ENCODE measurements around the gene GSDME.

The GSDME gene

DNA sequence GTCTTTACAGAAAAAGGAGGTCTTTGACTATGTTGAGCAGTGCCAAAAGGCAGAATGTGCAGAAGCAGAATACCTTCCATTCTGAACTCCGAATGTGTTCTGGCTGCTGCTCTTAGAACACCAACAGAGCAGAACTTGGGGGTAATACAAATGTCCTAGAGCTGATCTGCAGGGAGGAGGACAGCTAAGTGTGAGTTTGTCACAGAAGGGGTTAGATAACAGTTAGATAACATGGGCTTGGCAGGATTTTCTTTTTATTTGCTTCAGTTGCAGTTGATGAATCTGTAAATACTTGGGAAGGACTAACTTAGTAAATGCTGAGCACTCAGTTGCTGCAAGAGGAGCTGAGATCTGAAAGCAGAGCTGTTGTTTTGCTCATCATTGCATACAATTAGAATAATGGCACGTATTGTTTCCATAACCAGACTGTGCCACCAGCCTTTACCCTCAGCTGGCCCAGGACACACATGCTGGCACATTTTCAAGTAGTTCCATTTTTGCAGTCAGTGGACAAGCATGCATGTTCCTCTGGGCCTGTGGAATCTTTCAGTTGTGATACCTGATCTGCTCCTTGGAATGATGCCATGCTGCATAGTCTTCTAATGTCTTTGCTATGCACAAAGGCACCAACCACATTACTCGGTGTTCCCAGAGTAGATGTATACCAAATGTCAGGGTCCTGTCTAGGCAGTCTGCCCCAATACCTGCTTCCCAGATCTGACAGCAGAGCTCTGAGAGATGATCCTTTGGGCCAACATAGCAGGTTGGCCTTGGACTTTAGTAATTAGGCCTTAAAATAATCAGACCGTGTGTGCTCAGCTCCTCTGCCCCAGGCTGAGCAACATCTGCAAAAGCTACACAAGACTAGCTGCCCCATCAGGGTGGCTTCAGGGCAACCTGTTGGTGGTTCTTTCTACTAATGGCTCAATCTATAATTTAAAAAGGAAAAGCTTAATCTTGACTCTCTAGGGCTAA, 55.7 kb downstream of the GSDME start:
- DNase-seq = no peak

DNA sequence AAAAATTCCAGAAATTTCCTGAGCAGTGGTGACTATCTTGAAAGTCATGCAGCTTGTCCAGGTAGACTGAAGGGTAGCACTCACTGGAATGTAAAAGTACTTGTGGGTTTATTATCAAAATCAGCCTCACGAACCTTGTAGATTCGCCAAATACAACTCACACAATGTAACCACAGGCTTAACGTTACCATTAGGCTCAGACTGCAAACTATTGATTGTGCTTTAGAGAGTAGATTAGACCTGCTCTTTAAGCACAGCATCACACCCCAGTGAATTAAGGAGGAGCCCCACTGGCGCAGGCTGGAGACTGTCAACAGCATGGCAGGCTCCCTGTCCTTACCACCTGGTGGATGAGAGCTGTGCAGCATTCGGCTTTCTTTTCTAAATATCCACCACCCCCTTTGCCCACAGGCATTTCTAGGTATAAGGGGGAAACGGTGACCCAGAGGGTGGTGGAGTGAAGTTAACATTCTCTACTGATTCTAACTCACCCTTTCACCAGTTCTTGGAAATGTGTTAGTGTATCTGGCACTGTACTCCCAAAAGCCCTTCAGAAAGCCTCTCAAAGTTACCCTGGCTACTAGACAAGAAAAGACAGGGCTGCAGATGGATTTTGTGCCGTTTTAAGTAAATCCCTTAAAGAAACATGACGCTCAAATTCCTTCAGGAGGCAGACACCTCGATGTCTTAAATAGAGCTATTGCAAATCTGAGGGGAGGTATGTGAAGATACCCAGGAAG, 56.6 kb downstream of the GSDME start:
- DNase-seq = no peak

DNA sequence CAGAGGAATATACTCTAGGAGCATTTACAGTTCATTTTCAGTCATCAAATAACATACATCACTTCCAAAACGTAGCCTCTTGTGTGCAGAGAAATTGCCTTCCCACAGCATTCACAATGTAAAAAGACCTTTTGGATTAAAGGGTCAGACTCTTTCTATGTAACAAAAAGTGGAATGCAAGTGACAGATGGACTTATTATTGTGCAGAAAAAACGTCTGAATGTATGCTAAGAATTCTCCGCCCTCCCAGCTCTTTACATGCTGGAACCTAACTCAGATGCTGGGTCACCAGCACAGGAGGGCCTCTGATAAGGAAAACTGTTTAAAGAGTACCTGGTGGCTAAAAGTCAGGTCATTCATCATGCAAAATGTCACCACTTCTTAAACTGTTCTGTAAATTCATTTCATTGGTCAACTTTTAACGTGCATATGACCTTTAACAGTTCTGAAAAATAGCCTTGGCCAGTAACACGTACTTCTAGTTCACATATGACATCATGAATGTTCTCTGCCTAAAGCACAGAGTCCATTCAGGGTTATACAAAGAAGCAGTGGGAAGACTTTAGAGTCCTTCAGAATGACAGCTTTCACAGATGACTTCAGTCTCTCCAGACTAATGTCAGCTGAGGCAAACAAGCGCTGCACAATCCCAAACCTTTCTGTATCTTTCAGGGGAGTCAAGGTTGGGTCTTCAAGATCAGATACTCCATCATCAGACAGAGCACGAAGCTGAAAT, 58.6 kb downstream of the GSDME start:
- no peak for DNase-seq

DNA sequence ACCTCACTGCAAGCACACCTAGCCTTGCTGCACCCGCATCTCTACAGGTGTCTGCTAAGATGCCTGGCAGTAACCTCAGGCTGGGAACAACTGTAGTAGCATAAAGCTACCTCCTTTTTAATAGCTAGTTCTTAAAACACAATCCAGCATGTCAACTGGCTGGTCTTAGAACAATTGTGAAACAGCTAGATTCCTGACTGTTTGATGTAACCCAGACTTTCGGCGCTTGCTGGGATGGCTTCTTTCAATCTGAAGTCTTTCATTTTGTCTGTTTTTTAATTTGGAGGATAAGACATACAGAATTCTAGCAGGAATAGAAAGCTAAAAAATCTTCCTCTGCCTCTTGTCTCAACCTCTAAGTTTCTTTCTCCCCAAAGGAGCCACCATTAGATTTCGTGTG, 59.8 kb downstream of the GSDME start:
- no peak for DNase-seq

DNA sequence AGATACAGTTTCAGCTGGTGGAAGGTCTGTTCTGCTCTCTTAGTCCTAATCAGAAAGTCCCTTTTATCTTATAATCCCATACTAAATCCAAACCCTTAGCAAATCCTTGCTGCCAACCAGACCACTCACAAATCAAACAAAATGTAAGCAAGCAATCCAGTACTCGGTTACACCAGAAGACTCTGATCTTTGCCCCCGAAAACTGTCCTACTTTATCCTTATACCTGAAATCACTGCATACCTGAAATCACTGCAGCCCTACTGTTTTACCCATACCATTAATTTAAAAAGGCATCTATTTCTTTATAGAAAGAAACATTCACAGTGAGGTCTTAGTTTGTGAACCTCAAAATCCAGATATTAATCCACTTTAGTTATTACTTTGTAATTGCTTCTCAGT, 64.7 kb downstream of the GSDME start:
- no peak for DNase-seq

DNA sequence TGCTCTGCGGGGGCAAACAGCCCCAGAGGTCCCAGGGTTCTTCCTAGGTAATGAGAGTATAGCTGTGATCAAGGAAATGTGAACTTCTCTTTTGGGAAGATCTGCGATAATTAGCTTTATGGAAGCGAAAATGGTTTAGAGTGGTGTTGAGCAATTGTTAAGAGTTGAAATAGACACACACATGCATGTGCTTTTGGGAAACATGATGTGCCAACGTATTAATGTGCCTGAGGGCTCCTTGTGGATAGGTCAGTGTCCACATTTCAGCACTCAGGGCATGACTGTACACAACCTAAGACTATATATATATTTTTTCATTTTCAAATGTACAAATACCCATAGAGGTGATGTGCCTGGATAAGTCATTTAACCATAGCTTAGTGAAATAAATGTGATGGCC, 67.0 kb downstream of the GSDME start:
- no peak for DNase-seq

DNA sequence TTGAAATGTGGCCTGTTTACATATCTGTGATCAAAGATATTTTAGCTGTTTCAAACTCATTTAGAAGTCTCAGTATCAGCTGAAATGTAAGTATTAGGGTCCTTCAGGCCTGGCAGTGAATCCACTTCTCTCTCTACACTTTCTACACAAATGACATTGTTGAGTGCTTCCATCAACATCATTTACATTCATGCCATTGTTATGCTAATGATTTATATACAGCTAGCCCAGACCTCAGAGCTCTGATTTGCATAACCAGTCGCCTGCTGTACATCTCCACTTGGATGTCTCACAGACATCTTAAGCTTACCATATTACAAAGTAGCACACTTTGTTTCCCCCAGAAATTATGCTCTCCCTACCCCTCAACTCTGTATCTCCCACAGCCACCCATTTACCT, 71.6 kb downstream of the GSDME start:
- no peak for DNase-seq

DNA sequence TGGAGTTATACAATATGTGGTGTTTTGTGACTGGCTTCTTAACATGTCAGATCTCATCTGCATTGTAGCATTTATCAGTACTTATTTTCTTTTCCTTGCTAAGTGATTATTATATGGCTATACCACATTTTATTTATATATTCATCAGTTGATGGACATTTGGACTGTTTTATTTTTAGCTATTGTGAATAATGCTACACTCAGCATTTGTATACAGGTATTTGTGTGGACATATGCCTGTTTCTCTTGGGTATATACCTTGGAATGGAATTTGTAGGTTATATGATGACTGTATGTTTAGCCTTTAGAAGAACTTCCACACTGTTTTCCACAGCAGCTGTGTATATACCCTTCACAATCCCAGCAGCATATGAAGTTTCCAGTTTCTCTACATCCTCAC, 86.5 kb downstream of the GSDME start:
- DNase-seq = no peak

DNA sequence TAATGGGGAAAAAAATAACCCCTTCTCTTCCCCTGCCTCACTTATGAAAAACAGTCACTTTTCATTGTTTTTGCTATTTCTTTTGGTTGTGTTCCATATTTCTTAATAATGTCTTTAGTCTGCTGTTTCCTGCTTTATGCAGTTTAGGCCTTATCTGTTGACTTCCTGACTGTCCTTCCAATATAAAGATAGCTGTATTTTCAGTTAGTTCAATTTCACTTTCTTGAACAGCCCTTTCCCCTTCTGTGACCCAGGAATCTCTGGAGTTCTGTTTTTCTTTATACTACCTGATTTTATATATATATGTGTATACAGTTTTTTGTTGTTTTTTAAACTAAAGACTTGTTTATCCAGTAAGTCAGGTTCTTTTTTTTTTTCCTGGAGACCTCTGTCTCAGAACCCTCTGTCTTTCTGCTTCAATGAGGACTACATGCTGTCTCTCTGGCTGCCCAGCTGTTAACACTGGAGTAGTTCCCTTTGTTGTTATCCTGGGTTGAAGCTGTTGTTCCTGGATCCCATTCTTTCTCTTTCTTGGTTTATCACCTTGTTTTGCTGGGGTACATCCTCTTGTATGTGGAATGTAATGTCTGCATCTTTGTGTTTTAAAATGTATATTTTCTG, 87.2 kb downstream of the GSDME start:
- DNase-seq = no peak

DNA sequence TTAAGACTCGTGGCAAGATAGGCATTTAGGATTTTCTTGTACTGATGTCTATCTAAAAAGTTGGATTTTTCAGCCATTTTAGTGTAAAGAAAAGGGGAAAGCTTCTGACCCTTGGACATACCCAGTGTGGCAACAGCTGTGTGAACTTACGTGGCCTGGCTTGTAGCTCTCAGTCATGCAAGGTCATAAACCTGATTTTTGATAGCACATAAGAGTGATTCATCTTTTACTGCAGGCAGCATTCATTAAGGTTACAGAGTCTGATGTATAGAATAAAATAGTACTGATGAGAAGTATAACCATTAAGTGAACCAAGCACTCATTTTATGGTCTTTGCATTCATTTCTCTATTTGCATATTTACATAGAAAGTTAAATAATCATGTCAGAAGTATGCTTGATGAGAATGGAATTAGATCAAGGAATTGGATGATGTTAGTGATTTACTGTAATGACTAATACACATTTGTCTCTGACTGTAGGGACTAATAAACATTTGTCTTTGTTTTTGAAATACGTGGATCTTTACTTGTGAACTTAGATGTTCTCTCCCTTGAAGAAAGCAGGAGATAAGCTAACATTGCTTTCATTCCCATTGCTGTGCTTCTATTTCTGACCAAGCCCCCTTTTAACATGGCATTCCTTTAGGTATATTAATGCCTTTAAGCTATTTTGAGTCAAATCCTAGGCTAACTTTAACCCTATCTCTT, 88.2 kb downstream of the GSDME start:
- DNase-seq = no peak

DNA sequence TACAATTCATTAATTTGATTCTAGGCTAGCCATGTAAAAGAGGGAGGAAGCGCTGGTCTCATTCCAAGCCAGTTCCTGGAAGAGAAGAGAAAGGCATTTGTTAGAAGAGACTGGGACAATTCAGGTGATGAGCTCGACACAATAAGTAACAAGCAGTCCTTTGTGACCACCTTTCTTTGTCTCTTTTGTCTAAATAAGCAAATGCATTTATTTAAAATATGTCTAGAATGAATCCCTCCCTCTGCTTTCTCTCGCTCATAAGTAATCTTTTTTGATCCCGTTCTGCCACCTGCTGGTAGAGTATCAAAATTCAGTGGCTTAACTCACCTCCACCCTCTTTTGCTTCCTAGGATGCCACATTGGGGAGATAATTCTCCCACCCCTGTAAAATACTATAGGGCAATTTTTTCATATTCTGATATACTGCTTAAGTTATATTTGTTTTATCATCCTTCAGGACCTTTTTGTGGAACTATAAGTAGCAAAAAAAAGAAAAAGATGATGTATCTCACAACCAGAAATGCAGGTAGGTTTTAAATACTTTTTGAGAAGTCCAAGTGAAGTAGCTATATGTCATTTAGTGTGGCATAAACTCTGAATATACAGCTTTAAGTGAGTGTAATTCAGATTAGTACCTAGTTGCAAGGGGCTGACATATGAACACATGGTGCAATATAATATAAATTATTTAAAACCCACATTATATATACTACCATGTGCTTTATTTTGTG, 91.5 kb downstream of the GSDME start:
- DNase-seq = no peak

DNA sequence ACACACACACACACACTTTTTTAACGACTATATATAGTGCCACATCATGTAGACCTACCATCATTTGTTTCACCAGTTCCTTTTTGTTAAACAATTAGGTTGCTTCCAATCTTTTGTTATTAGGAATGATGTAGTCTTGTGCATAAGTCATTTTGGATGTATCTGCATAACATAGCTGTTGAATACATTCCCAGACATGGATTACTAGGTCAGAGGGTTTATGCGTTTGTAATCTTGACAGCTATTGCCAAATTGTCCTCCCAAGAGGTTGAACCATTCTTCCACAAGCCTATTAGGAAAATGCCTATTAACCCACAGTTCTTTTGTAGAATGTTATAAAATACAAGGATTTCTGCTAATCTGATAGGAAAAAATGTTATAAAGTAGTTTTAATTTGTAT, 96.7 kb downstream of the GSDME start:
- DNase-seq = no peak

DNA sequence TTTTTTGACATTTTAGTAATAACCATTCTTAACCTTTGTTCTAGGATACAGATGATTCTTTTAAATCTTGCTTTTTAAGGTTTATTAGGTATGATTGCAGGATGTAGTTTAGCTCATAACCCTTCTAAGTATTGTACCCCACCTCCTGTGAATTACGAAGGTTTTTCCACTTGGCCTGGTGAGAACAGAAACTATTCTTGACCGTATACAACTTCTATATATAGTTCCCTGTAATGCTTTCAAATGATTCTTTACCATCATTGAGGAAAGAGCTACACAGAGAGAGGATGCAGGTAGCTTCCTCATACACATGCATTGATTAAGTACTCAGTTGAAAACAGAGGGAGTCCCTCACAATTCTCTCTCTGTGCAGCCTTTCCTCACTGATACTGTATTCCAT, 97.8 kb downstream of the GSDME start:
- no peak for DNase-seq

DNA sequence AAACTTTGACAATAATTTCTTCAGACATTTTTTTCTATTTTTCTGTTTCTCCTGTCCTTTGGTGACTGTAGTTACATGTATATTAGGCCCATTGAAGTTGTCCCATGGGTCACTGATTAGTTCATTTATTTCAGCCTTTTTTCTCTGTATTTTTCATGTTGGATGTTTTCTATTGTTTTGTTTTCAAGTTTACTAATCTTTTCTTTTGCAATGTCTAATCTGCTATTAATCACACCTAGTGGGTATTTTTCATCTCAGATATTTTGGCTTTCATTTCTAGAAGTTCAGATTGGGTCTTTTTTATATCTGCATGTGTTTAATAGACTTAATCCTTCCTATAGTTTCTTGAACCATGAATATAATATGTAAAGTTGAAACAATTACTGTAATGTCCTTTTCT, 99.3 kb downstream of the GSDME start:
- DNase-seq = no peak

DNA sequence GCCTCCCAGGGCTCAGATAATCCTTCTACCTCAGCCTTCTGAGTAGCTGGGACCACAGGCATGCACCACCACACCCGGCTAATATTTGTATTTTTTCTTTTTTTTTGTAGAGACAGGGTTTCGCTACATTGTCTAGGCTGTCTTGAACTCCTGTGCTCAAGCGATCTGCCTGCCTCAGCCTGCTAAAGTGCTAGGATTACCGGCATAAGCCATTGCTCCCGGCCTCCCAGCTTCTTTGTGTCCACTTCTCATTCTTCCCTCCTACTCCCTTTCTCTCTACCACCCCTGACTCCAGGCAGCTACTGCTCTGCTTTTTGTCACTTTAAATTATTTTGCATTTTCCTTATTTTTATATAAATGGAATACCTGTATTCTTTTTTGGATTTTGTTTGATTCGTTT, 100.7 kb downstream of the GSDME start:
- no peak for DNase-seq

DNA sequence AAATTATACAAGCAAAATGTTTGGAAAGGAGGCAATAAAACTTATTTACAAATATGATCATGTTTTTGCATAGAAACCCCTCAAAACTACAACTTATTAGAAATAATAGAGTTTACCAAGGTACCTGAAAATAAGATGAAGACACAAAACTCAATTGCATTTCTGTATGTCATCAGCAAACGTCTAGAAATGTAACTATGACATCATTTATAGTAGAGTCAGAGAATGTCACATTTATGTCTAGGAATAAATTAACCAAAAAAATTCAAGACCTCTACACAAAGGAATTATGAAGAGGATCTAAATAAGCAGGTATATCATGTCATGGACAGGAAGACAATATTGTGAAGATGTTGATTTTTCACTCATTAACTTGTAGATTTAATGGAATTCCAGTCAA, 103.0 kb downstream of the GSDME start:
- no peak for DNase-seq

DNA sequence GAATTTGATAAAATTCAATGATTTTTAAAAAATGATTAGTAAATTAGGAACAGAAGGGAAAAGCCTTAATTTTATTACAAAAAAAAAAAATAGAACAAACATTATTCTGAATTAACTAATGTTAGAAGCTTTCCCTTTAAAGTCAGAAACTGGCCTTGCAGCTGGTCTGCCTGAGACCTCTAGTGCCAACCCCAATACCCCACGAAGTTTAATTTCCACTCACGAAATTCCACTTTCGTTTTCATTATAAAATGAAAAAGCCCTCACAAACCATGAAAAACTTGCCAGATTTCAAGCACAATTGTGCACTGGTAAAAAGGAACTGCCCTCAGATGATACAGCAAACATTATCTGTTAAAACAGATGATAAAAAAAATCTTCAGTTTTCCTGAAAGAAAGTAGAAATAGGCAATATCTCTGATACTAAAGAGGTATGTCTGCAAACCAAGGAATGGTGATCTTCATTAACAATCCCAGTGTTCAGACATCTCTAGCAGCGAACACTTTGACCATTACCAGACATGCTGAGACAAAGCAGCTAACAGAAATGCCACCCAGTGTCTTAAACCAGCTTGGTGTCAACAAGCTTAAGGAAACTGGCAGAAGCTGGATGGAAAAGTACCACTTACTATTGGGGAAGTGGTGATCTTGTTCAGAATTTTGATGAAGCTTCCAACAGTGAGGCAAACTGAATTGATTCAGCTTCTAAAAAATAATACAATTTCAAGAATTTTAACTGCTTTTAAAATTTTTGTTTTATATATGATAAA, 103.8 kb downstream of the GSDME start:
- DNase-seq = no peak

DNA sequence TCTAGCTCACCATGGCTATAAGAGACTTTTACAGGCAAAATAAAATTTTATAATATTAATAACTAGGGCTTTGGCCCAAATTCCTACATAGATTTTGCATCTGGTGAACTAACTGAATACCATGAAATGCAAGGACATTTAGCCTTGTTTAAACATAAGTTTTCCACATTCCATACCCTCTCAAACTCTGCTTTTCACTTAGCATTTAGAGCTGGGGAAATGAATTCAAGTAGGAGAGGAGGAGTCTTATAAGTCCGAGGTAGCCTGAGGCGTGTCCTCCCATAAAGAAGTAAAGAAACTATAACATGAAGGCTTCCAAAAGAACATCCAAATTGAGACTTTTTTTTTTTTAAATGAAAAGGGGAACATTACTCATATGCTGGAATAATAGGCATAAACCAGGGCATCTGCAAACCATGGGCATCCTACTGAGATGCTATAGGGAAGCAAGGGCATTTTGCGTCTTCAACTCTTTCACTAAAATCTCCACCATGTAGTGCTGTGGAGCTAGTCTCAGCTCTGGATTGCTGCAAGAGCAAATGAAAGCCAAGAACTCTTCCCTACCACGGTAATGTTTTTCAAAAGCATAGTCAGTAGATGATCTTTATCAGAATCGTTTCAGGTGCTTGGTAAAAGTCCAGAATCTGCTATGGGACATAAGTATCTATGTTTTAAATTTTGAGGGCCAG, 104.9 kb downstream of the GSDME start:
- DNase-seq = no peak
